Measurements from ENCODE around the gene TIA1.
A peak's percentile ranks its signal among the peaks of the same experiment; 100 is the strongest.
"Not testable (repeated sequence)": the region's sequence is repeated elsewhere in the genome, so short reads cannot be mapped to it uniquely, and the experiment has no call there.

TIA1 gene, protein sequence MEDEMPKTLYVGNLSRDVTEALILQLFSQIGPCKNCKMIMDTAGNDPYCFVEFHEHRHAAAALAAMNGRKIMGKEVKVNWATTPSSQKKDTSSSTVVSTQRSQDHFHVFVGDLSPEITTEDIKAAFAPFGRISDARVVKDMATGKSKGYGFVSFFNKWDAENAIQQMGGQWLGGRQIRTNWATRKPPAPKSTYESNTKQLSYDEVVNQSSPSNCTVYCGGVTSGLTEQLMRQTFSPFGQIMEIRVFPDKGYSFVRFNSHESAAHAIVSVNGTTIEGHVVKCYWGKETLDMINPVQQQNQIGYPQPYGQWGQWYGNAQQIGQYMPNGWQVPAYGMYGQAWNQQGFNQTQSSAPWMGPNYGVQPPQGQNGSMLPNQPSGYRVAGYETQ

DNA sequence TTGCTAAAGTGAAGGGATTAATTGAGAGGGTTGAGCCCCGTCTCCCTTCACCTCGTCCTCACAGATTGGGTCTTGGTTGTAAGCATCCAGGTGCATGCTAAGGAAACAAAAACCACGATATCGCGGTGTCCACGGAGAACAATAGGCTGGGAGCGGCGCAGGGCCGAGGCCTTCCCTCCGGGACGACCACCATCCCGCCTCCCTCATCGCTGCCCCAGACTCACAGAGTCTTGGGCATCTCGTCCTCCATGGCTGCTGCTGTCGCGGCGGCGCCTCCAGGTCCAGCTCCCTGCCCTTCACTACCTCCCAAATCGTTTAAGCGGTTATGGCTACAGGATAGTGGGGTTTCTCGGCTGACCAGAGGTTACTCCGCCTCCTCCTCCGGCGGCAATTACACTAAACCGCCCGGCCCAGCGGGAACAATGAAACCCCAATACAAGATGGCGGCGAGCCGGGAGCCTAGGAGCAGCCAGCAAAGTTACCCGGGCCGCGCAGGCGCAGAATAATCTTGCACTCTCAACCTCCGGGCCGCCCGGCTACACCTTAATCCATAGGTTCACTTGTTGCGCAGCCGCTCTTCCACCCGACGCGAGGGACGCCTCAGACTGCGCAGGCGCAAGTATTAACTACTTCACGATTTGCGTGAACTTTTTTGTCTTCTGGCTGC, at the start of gene TIA1:
Gene TIA1, minus strand, starts transcription at position 448 of the 667 bp plus-strand sequence. Its CDS starts 198 bp downstream, at position 250.
- H3K27me3 Mint-ChIP-seq: no peaks in the 10 kb centered on the region
- no peaks in the 10 kb centered on the region for H3K9me3 Mint-ChIP-seq
- peak within 1 kb of the TSS; percentile 80 to 92 for H3K4me3 Mint-ChIP-seq
- DNase-seq (peak; percentile 97 to 98), ATAC-seq (peak; percentile 99)
- H3K27ac Mint-ChIP-seq: peak within 1 kb of the TSS; percentile 95 to 100
- H3K4me1 Mint-ChIP-seq: peaks cover 38% of the 10 kb centered on the region

DNA sequence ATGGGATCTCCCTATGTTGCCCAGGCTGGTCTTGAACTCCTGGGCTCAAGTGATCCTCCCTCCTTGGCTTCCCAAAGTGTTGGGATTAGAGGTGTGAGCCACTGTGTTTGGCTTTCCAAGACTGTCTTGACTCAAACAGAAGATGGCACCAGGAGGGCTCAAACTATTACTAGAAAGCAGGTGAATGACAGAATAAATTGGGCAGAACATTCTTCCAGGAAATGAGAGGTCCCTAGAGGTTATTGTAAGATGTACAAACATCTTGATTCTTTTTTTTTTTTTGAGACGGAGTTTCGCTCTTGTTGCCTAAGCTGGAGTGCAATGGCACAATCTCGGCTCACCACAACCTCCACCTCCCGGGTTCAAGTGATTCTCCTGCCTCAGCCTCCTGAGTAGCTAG, 49.4 kb upstream of the TIA1 start:
- H3K27me3 Mint-ChIP-seq, H3K9me3 Mint-ChIP-seq, DNase-seq, ATAC-seq, H3K4me3 Mint-ChIP-seq: not testable (repeated sequence)
- Mint-ChIP-seq H3K4me1 (peaks cover 47% of the 10 kb centered on the region), H3K27ac (peak overlapping the region in 1 of 2 donors; percentile 57)

DNA sequence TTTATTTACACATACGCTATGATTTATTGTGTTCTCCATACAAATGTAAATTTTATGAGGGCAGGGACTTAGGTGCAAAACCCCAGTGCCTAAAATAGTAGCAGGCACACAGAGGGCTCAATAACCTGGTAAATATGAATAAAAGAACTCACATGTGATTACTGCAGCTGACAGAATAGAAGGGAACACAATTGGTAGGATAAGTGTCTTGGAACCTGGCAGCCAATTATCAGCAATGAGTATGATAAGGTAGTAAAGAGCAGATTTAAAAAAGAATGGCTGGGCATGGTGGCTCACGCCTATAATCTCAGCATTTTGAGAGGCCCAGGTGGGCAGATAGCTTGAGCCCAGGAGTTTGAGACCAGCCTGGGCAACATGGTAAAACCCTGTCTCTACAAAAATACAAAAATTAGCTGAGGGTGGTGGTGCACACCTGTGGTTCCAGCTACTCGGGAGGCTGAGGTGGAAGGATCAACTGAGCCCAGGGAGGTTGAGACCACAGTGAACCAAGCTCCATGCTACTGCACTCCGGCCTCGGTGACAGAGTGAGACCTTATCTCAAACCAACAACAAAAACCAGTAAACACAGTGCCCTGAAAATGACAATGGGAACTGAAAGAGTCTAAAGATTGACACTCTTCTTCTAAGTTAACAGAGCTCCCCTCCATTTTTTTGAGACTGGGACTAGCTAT, 35.2 kb upstream of the TIA1 start:
- no peaks in the 10 kb centered on the region for H3K27me3 Mint-ChIP-seq
- H3K27ac Mint-ChIP-seq: no peak overlapping the region
- H3K4me3 Mint-ChIP-seq: no peak overlapping the region
- ATAC-seq (no peak), DNase-seq (no peak)
- H3K4me1 Mint-ChIP-seq: peaks cover 46% of the 10 kb centered on the region
- H3K9me3 Mint-ChIP-seq: no peaks in the 10 kb centered on the region

DNA sequence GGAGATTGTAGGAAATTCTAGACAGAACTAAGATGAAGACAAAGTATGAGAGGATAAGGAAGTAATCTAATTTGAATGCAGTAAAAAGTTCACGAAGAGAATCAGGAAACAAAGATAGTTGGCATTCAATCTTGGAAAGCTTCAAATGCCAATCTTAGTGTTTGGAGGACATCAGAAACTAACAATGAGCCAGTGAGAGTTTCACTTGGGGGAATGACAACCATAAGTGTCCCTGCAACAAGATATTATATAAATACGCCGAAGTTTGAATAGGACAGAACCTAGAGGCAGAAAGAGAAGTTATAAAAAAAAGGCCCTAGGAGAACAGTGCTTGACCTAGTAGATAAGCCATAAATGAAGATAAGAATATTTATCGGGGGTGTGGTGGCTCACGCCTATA, 34.0 kb upstream of the TIA1 start:
- H3K4me1 Mint-ChIP-seq: peaks cover 39% of the 10 kb centered on the region
- ATAC-seq (no peak), DNase-seq (no peak)
- H3K27me3 Mint-ChIP-seq: no peaks in the 10 kb centered on the region
- H3K27ac Mint-ChIP-seq: peak overlapping the region in 1 of 2 donors; percentile 26
- no peak overlapping the region for H3K4me3 Mint-ChIP-seq
- no peaks in the 10 kb centered on the region for H3K9me3 Mint-ChIP-seq

DNA sequence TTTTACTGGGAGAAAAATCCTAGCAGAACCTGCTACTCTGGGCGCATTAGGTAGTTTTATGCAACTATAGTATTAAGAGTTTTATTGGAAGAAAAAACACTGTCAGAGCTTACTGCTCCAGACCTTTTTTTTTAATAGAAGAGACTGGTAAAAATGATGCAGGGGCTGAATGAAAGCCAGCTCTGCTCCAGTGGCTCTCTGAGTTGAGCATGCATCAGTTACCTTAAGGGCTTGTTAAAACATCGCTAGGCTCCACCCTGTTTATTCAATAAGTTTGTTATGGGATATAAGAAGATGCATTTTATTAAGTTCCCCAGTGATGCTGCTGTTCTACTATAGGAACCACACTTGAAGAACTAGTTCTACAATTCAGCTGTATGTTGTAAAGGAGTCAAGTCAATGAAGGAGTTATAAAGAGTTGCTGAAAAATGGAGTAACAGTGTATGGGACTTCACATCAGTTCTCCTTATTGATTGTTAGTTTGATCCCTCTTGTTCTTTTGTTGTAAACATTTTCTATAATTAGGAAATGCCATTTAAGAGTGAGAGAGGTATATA, 31.9 kb upstream of the TIA1 start:
- ATAC-seq (no peak), DNase-seq (no peak)
- no peaks in the 10 kb centered on the region for H3K27me3 Mint-ChIP-seq
- H3K27ac Mint-ChIP-seq: no peak overlapping the region
- no peak overlapping the region for H3K4me3 Mint-ChIP-seq
- peaks cover 17% of the 10 kb centered on the region for H3K4me1 Mint-ChIP-seq
- no peaks in the 10 kb centered on the region for H3K9me3 Mint-ChIP-seq

DNA sequence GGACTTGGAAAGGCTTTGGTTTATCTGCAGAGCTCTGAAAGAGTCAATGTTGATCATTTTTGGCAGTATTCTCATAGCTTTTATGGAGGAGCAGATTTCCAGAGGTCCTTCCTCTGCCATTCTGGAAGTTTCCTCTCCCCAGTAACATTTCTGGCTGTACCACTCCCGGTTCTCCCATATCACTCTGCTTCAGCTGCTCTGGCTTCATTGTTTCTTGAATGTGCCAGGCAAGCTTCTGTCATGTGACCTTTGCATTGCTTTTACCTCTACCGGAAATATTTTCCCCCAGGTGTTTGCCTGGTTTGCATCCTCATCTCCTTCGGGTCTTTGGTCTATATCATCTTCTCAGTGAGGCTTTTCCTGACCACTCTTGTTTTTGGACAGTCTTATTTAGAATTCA, 21.9 kb upstream of the TIA1 start:
- H3K4me3 Mint-ChIP-seq: no peak overlapping the region
- DNase-seq (no peak), ATAC-seq (no peak)
- H3K27ac Mint-ChIP-seq: no peak overlapping the region
- H3K27me3 Mint-ChIP-seq: no peaks in the 10 kb centered on the region
- no peaks in the 10 kb centered on the region for H3K9me3 Mint-ChIP-seq
- H3K4me1 Mint-ChIP-seq: peaks cover 6% of the 10 kb centered on the region

DNA sequence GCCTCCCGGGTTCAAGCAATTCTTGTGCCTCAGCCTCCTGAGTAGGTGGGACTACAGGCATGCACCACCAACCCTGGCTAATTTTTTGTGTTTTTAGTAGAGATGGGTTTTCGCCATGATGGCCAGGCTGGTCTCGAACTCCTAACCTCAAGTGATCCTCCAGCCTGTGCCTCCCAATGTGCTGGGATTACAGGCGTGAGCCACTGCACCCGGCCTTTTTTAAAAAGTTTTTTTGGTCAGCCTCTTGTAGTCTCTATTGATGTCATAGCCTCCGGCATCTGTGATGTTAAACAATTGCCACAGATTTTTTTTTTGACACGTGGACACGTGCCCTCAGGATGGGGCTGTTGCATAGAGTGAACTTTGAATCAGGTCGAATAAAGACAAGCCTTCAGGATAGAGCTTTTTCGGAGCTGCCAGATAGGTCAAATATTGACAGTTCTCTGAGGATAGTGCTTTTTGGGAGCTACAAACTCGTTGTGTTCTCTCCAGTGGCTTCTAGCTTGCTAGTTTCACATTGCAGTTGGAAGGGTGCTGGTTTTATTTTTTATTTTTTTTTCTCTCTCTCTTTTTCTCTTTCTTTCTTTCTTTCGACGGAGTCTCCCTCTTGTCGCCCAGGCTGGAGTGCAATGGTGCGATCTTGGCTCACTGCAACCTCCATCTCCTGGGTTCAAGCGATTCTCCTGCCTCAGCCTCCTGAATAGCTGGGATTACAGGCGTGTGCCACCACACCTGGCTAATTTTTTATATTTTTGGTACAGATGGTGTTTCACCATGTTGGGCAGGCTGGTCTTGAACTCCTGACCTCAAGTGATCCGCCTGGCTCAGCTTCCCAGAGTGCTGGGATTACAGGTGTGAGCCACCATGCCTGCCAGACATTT, 21.2 kb upstream of the TIA1 start:
- H3K27me3 Mint-ChIP-seq, H3K4me1 Mint-ChIP-seq, H3K4me3 Mint-ChIP-seq, H3K9me3 Mint-ChIP-seq, ATAC-seq, DNase-seq: not testable (repeated sequence)
- H3K27ac Mint-ChIP-seq: peak overlapping the region in 1 of 2 donors; percentile 48

DNA sequence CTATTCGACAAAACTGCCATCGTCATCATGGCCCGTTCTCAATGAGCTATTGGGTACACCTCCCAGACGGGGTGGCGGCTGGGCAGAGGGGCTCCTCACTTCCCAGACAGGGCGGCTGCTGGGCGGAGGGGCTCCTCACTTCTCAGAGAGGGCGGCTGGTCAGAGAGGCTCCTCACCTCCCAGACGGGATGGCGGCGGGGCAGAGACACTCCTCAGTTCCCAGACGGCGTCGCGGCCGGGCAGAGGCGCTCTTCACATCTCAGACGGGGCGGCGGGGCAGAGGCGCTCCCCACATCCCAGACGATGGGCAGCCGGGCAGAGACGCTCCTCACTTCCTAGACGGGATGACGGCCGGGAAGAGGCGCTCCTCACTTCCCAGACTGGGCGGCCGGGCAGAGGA, 18.5 kb upstream of the TIA1 start:
- H3K4me1 Mint-ChIP-seq, DNase-seq, H3K9me3 Mint-ChIP-seq, ATAC-seq, H3K27me3 Mint-ChIP-seq, H3K27ac Mint-ChIP-seq, H3K4me3 Mint-ChIP-seq: not testable (repeated sequence)

DNA sequence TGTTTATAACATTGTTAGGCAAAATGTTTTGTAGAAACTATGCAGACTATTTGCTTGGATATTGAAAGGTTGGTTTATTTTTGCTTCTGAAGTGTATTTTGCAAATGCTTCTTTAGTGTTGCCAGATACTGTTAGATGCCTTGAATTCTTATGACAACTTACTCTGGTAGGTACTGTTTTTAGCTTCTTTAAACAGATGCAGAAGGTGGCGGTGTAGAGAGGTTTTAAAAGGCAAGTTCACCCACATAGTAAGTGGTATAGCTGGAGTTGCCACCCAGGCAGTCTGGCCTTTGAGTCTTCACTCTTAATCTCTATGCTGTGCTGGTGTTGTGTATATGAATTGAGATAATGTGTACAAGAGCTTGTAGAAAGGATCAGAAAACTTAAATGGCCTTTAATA, 13.1 kb upstream of the TIA1 start:
- Mint-ChIP-seq H3K27ac (no peak overlapping the region), H3K4me1 (peaks cover 27% of the 10 kb centered on the region), H3K4me3 (no peak overlapping the region), H3K9me3 (no peaks in the 10 kb centered on the region), H3K27me3 (no peaks in the 10 kb centered on the region)
- DNase-seq: no peak
- ATAC-seq: no peak

DNA sequence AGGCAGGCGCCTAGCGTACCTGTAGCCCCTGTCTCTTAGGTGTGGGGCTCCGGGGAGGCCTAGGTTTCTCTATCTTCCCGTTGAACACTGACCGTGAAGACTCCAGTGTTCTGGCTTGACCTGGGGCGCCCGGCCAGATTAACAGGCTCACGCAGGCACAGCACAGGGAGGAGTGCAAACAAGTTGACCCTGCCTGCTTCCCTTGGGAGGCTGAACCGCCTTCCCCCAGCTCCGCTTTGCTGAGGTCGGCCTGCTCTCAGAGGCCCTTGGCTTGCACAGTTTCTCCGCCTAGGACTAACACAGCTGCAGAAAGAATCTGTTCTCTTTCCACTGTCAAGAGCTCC, 10.1 kb upstream of the TIA1 start:
- Mint-ChIP-seq H3K9me3 (no peaks in the 10 kb centered on the region), H3K27me3 (no peaks in the 10 kb centered on the region), H3K27ac (no peak overlapping the region), H3K4me1 (peaks cover 27% of the 10 kb centered on the region), H3K4me3 (peak overlapping the region; percentile 87 to 95)
- DNase-seq (no peak), ATAC-seq (no peak)

DNA sequence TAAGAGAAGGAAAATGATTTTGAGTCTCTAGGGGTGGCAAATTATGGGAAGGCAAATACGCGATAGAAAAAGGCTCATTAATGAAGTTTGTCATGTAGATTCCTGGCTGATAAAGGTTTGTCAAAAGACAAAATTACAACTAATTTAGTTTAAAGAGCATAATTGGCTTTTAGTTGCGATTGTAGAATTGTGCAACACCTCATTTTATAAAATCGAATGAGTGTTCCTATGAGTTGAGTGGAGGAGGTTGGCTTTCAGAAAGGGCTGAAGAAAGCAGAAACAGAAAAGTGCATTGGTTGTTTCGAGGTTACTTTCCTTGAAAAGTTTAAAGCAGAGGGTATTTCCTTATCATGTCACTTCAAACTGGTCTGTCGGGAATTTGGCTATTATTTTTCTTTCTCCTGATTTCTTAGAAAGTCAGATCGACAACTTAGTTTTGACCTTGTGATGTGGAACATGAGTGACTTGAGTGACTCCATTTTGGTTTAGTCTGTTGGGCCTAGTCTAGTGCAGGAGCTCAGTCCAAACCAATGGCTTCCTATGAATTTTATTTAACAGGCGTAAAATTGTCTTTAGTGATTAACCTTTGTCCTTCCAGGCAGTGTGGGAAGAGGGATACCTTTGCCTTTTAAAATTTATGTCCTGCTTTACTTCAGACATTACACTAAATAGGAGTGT, 7.3 kb upstream of the TIA1 start:
- DNase-seq: no peak
- Mint-ChIP-seq H3K4me1 (peaks cover 19% of the 10 kb centered on the region), H3K9me3 (no peaks in the 10 kb centered on the region), H3K4me3 (no peak overlapping the region), H3K27me3 (no peaks in the 10 kb centered on the region), H3K27ac (no peak overlapping the region)
- ATAC-seq: no peak

DNA sequence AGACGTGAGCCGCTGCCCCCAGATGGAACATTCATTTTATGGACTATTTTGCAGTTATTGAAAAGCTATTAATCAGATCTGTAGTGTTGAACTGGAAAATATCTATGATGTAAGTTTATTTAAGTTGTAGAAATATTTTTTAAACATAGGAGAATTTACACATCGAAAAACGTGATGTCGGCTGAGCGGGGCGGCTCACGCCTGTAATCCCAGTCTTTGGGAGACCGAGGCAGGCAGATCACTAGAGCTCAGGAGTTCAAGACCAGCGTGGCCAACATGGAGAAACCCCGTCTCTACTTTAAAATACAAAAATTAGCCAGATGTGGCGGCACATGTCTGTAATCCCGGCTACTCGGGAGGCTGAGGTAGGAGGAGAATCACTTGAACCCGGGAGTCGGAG, 2.0 kb upstream of the TIA1 start:
- H3K4me1 Mint-ChIP-seq: peaks cover 19% of the 10 kb centered on the region
- H3K9me3 Mint-ChIP-seq: no peaks in the 10 kb centered on the region
- DNase-seq: no peak
- H3K4me3 Mint-ChIP-seq: no peak overlapping the region
- no peaks in the 10 kb centered on the region for H3K27me3 Mint-ChIP-seq
- H3K27ac Mint-ChIP-seq: no peak overlapping the region
- ATAC-seq: no peak

DNA sequence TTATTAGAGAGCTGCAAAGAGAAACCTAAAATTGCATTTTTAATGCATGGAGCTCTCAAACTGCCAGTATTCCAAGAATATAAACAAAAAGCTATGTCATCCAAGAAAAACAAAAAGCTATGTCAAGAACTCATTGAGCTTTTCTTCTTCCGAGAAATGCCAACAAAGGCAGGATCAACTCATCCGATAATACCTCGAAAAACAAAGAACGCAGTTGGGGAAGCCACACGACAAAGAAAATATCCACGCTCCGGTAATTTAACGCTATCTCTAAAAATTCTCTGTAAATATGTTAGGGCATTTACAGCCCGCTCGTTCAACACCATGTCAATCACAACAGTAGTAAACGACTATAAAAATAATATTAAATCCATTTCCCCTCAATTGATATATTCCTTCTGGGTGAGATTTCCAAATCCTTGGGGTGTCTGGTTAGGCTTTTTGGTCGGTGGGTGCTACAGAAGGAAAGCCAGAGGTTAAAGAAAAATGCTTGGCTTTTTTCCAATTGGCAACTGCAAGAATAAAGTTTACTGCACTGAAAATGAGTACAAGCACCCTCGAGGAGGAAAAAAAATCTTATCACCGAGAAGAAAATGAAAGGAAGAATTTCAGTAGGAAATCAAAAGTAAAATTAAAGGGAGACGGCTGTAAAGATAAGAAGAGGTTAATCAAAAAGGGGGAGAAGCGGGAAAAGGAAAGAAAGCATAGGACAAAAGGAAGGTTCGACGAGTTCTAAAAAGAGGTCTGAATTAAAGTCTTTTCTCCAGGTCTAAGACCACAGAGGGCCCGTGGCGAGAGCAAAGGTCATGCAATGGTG, 856 bp downstream of the TIA1 start:
- DNase-seq (no peak), ATAC-seq (no peak)
- H3K4me1 Mint-ChIP-seq: peaks cover 44% of the 10 kb centered on the region
- no peaks in the 10 kb centered on the region for H3K9me3 Mint-ChIP-seq
- peak overlapping the region; percentile 95 to 100 for H3K27ac Mint-ChIP-seq
- no peaks in the 10 kb centered on the region for H3K27me3 Mint-ChIP-seq
- H3K4me3 Mint-ChIP-seq: peak overlapping the region; percentile 80 to 92

Measured in stimulated activated naive CD8-positive, alpha-beta T cell treated with anti-CD3 and anti-CD28 coated beads, Interleukin-15, amount 100 ng/mL, for 72 hours (primary cell).